ENCODE results near the gene KMT5B.

GRCh38 chr11:68148071-68148805 lies 64.9 kb downstream of the KMT5B start:
- TF ChIP-seq CTCF (conservative IDR thresholded peaks at IDR 0.05; ENCODE audit: low read depth in 2 of 2) (no peak), EZH2phosphoT487 (IDR thresholded peaks at IDR 0.05; ENCODE audit: unreplicated experiment) (no peak), EZH2 (IDR thresholded peaks at IDR 0.05; ENCODE audit: low read depth, unreplicated experiment) (no peak), POLR2AphosphoS5 (IDR thresholded peaks at IDR 0.05; ENCODE audit: low read depth) (no peak), CREB1 (CRISPR knock-in tag; IDR thresholded peaks at IDR 0.05; ENCODE audit: low read depth) (no peak), ZNF114 (CRISPR knock-in tag; IDR thresholded peaks at IDR 0.05) (no peak), NANOG (IDR thresholded peaks at IDR 0.05; ENCODE audit: borderline replicate concordance) (no peak), REST (IDR thresholded peaks at IDR 0.05; ENCODE audit: unreplicated experiment) (no peak), JUNB (IDR thresholded peaks at IDR 0.05; ENCODE audit: unreplicated experiment) (no peak), ETS1 (IDR thresholded peaks at IDR 0.05) (no peak)
